Calu3 (cell line): ENCODE measurements around the gene CLK1. TPM values are rescaled to one million over a fixed set of nuclear protein-coding genes. Genes with fewer than 3 reads are reported as not detected.

Experiments
- BruUV-seq: library from RNA; stranded (reverse); fragments of 400-500 nt; replicated peaks from 2 replicates; lab custom pipeline; 2021; lab: Mats Ljungman, UMichigan
- CTCF ChIA-PET: fragments of 300-600 bp; sonication (Branson Sonifier 250); formaldehyde crosslinking; loops from one replicate; lab custom pipeline; 2022; ENCODE audit warnings: antibody characterized with exemption; lab: Charles Lee
- DNase-seq: peaks from one replicate; pipeline ENCODE4 v3.0.0; 2022
- H3K27ac Mint-ChIP-seq: one replicate; pipeline ENCODE4 v1.8.0; 2022; ENCODE audit warnings: mixed read lengths; ENCODE audit not compliant: unreplicated experiment
- H3K27me3 Mint-ChIP-seq: one replicate; pipeline ENCODE4 v1.8.0; 2022; ENCODE audit warnings: mixed read lengths; ENCODE audit not compliant: unreplicated experiment
- H3K36me3 Mint-ChIP-seq: one replicate; pipeline ENCODE4 v1.8.0; 2022; ENCODE audit warnings: mild to moderate bottlenecking, moderate library complexity, mixed read lengths; ENCODE audit not compliant: insufficient read depth, unreplicated experiment
- H3K4me1 Mint-ChIP-seq: one replicate; pipeline ENCODE4 v1.8.0; 2022; ENCODE audit warnings: mild to moderate bottlenecking, low read depth, mixed read lengths; ENCODE audit not compliant: unreplicated experiment
- H3K4me3 Mint-ChIP-seq: one replicate; pipeline ENCODE4 v1.8.0; 2022; ENCODE audit warnings: mild to moderate bottlenecking, low read depth, moderate library complexity, mixed read lengths; ENCODE audit not compliant: unreplicated experiment
- H3K9me3 Mint-ChIP-seq: one replicate; pipeline ENCODE4 v1.8.0; 2022; ENCODE audit warnings: low read depth, mixed read lengths; ENCODE audit not compliant: unreplicated experiment
- CTCF ChIP-seq: fragments of 200-600 bp; IDR thresholded peaks from one replicate; pipeline ENCODE4 v1.8.0; 2022; ENCODE audit warnings: antibody characterized with exemption; ENCODE audit not compliant: unreplicated experiment
- intact Hi-C: fragments of 100-400 bp; cut with micrococcal nuclease; formaldehyde crosslinking; loops from one replicate; pipeline ENCODE4 v1.10.0; 2022; ENCODE audit not compliant: unreplicated experiment
- total RNA-seq: library from RNA; stranded (reverse); gene quantifications from 2 replicates; pipeline ENCODE4 v1.2.3, GENCODE V29; 2022

The CLK1 gene
- total RNA-seq, 1 experiment from 2014 or later = 83.5 TPM

GRCh38 chr2:200845194-200845593 is 19.3 kb downstream of the CLK1 start:
- BruUV-seq = no TSS peak
- no peaks in the 10 kb centered on the region for H3K9me3 Mint-ChIP-seq
- H3K36me3 Mint-ChIP-seq = peaks cover 5% of the 10 kb centered on the region
- H3K4me1 Mint-ChIP-seq = no peaks in the 10 kb centered on the region
- intact Hi-C loops = no loop called here
- H3K4me3 Mint-ChIP-seq = no peak overlapping the region
- H3K27ac Mint-ChIP-seq = no peak overlapping the region
- H3K27me3 Mint-ChIP-seq = no peaks in the 10 kb centered on the region
- CTCF ChIA-PET = no interaction called here
- DNase-seq = no peak
- no peak for TF ChIP-seq CTCF

GRCh38 chr2:200843993-200844948 is 20.2 kb downstream of the CLK1 start:
- Mint-ChIP-seq H3K36me3 (peaks cover 2% of the 10 kb centered on the region), H3K27me3 (no peaks in the 10 kb centered on the region), H3K27ac (no peak overlapping the region), H3K4me1 (no peaks in the 10 kb centered on the region), H3K4me3 (no peak overlapping the region), H3K9me3 (no peaks in the 10 kb centered on the region)
- CTCF ChIA-PET = no interaction called here
- DNase-seq = no peak
- TF ChIP-seq CTCF = no peak
- intact Hi-C loops = no loop called here
- BruUV-seq = no TSS peak

GRCh38 chr2:200839513-200839912 is 24.9 kb downstream of the CLK1 start:
- DNase-seq = no peak
- no peak overlapping the region for H3K27ac Mint-ChIP-seq

GRCh38 chr2:200834701-200835100 is 29.8 kb downstream of the CLK1 start:
- H3K4me1 Mint-ChIP-seq = no peaks in the 10 kb centered on the region
- DNase-seq = no peak
- H3K27ac Mint-ChIP-seq = no peak overlapping the region
- no TSS peak for BruUV-seq
- H3K4me3 Mint-ChIP-seq = no peak overlapping the region
- no peaks in the 10 kb centered on the region for H3K9me3 Mint-ChIP-seq
- H3K36me3 Mint-ChIP-seq = peaks cover 7% of the 10 kb centered on the region
- CTCF ChIA-PET = no interaction called here
- no peak for TF ChIP-seq CTCF
- intact Hi-C loops = no loop called here
- H3K27me3 Mint-ChIP-seq = no peaks in the 10 kb centered on the region

More at GRCh38 chr2:200839513-200839912, 24.9 kb downstream of the CLK1 start:
- Mint-ChIP-seq H3K27me3 (no peaks in the 10 kb centered on the region), H3K9me3 (no peaks in the 10 kb centered on the region), H3K4me1 (no peaks in the 10 kb centered on the region), H3K4me3 (no peak overlapping the region), H3K36me3 (no peaks in the 10 kb centered on the region)
- TF ChIP-seq CTCF = no peak
- no TSS peak for BruUV-seq
- CTCF ChIA-PET = no interaction called here
- intact Hi-C loops = no loop called here
